Right lobe of liver (tissue), 6 donors: ENCODE data around the gene IL15. TPM values are rescaled to one million over a fixed set of nuclear protein-coding genes. Genes with fewer than 3 reads are reported as not detected.
"Not testable (repeated sequence)": the region's sequence is repeated elsewhere in the genome, so short reads cannot be mapped to it uniquely, and the experiment has no call there.

ENCODE experiments used
- ATAC-seq, 4 donors: fragments of 200-7000 bp; cut with Tn5 transposase; one replicate each; pipeline ENCODE4 v1.9.1; 2020; ENCODE audit warnings: mild to moderate bottlenecking in 4 of 4, moderate library complexity in 4 of 4
- DNase-seq, 3 donors: peaks; one replicate each; pipeline ENCODE4 v3.0.0-alpha.2; 2020
- H3K27ac ChIP-seq, 3 donors: fragments of 200-600 bp; one replicate each; pipeline ENCODE4 v1.8.0; 2022
- H3K27me3 ChIP-seq, 2 donors: fragments of 200-600 bp; one replicate each; pipeline ENCODE4 v1.8.0; 2022
- H3K36me3 ChIP-seq, 4 donors: fragments of 200-600 bp; sonication (generic) in 1 of 4; one replicate each; pipeline versions ENCODE4 v1.5.1 to v1.8.0; 2017 to 2022; ENCODE audit warnings: control low read depth in 1 of 4
- H3K4me1 ChIP-seq, 4 donors: fragments of 200-600 bp; sonication (generic) in 1 of 4; one replicate each; pipeline versions ENCODE4 v1.5.1 to v1.8.0; 2017 to 2022; ENCODE audit warnings: control low read depth in 1 of 4
- H3K4me3 ChIP-seq, 3 donors: fragments of 200-600 bp; one replicate each; pipeline ENCODE4 v1.8.0; 2022
- H3K9me3 ChIP-seq, 4 donors: fragments of 200-600 bp; sonication (generic) in 1 of 4; one replicate each; pipeline versions ENCODE4 v1.5.1 to v1.8.0; 2017 to 2022; ENCODE audit warnings: control low read depth in 1 of 4
- CTCF ChIP-seq, 4 donors: fragments of 200-600 bp in 3 of 4; fragments of 450-650 bp in 1 of 4; IDR thresholded peaks; one replicate each; pipeline versions ENCODE4 v1.5.1 to v1.8.0; 2016 to 2022; ENCODE audit warnings: antibody characterized with exemption in 4 of 4, mild to moderate bottlenecking in 2 of 4
- POLR2A ChIP-seq: fragments of 450-650 bp; IDR thresholded peaks from one replicate; pipeline ENCODE4 v1.6.1; 2017; ENCODE audit warnings: antibody characterized with exemption, mild to moderate bottlenecking
- WGBS: methylation state at CpG from one replicate; pipeline ENCODE4 v1.1.6; 2018; ENCODE audit warnings: low coverage, low lambda C conversion rate; ENCODE audit not compliant: insufficient coverage; ENCODE audit errors: missing lambda C conversion rate; 5-methylcytosine and 5-hydroxymethylcytosine counted together
- intact Hi-C, 2 donors: fragments of 100-400 bp; cut with DNase I; formaldehyde crosslinking; loops; one replicate each; pipeline versions ENCODE4 v1.11.2 to v1.14.1; 2022
- total RNA-seq, 6 experiments: library from RNA; depleted of rRNA in 2 of 6; stranded (reverse); fragments of >200 nt in 2 of 6; fragmentation: NEBNext Ultra II Directional in 3 of 6; extraction: Animal tissue kit (Norgen Biotek cat#: 25700) in 3 of 6; gene quantifications; one replicate each; pipeline versions ENCODE4 v1.1.0 to v1.2.4, GENCODE V29; 2016 to 2023
- donor health status: DM: no; HTN: yes; CAD: no.
- donor health status: DM: no; HTN: no; CAD: no.
- donor health status: DM: no; HTN: no; CAD: no.
- donor health status: DM: no; HTN: yes; CAD: no.
- donor health status: DM: no; HTN: yes; CAD: no.

IL15 gene
- total RNA-seq, 6 experiments from 2014 or later = 0.43 to 2.2 (median 1.4) TPM

GRCh38 chr4:141605425-141605856 is 30.9 kb upstream of the IL15 start:
- Histone ChIP-seq H3K9me3 (no peaks in the 10 kb centered on the region), H3K27me3 (no peaks in the 10 kb centered on the region), H3K4me3 (no peak overlapping the region), H3K27ac (no peak overlapping the region), H3K4me1 (peaks cover 0 to 3% (median 0%) of the 10 kb centered on the region in 4 donors), H3K36me3 (no peaks in the 10 kb centered on the region)
- no peak for ATAC-seq
- DNase-seq = no peak
- intact Hi-C loops = no loop called here
- WGBS = 80% methylated on average over 1 of the region's 18 CpGs
- TF ChIP-seq POLR2A (no peak), CTCF (IDR thresholded peaks at IDR 0.05) (no peak)

- ATAC-seq = peak; percentile 57 to 89 (median 66)
- Histone ChIP-seq H3K9me3 (no peaks in the 10 kb centered on the region), H3K27ac (no peak overlapping the region), H3K36me3 (no peaks in the 10 kb centered on the region), H3K4me3 (no peak overlapping the region), H3K4me1 (peaks cover 0 to 3% (median 0%) of the 10 kb centered on the region in 4 donors), H3K27me3 (no peaks in the 10 kb centered on the region)
- intact Hi-C loops = no loop called here
- peak; percentile 25 to 71 (median 44) for DNase-seq
- TF ChIP-seq CTCF (IDR thresholded peaks at IDR 0.05) (no peak), POLR2A (no peak)
- 31% methylated on average over 4 of the region's 4 CpGs for WGBS
These were observed 27.1 kb upstream of the IL15 start for GRCh38 chr4:141609243-141609642.

- Histone ChIP-seq H3K4me1 (peaks cover 0 to 3% (median 0%) of the 10 kb centered on the region in 4 donors), H3K36me3 (no peaks in the 10 kb centered on the region), H3K27ac (no peak overlapping the region), H3K27me3 (no peaks in the 10 kb centered on the region), H3K9me3 (no peaks in the 10 kb centered on the region), H3K4me3 (no peak overlapping the region)
- no peak for DNase-seq
- intact Hi-C loops = no loop called here
- TF ChIP-seq CTCF (IDR thresholded peaks at IDR 0.05) (no peak), POLR2A (no peak)
- ATAC-seq = no peak
These were observed 26.0 kb upstream of the IL15 start for GRCh38 chr4:141610365-141610764.

GRCh38 chr4:141614878-141615586 is 21.4 kb upstream of the IL15 start:
- Histone ChIP-seq H3K27ac (no peak overlapping the region), H3K4me3 (no peak overlapping the region), H3K27me3 (no peaks in the 10 kb centered on the region), H3K36me3 (no peaks in the 10 kb centered on the region), H3K9me3 (no peaks in the 10 kb centered on the region), H3K4me1 (no peaks in the 10 kb centered on the region)
- DNase-seq (peak in 2 of 3 donors; percentile 19 to 36), ATAC-seq (peak in 1 of 4 donors; percentile 28)
- WGBS = 70% methylated on average over 7 of the region's 11 CpGs
- intact Hi-C loops = no loop called here
- TF ChIP-seq CTCF (IDR thresholded peaks at IDR 0.05) = no peak
- no peak for TF ChIP-seq POLR2A

GRCh38 chr4:141615587-141615918 is 20.8 kb upstream of the IL15 start:
- H3K27ac ChIP-seq, H3K4me1 ChIP-seq, H3K4me3 ChIP-seq, H3K27me3 ChIP-seq, H3K36me3 ChIP-seq, H3K9me3 ChIP-seq, intact Hi-C loops: not testable (repeated sequence)
- DNase-seq = peak in 1 of 3 donors; percentile 15
- peak in 1 of 4 donors; percentile 24 for ATAC-seq
- 40% methylated on average over 1 of the region's 8 CpGs for WGBS
